Osteocyte (in vitro differentiated cells): ENCODE measurements around the gene AKAP9. TPM values are rescaled to one million over a fixed set of nuclear protein-coding genes. Genes with fewer than 3 reads are reported as not detected.
"Not testable (repeated sequence)": the region's sequence is repeated elsewhere in the genome, so short reads cannot be mapped to it uniquely, and the experiment has no call there.

Experiments used
- DNase-seq: peaks from one replicate; pipeline ENCODE4 v3.0.0; 2021; ENCODE audit warnings: mixed read lengths; ENCODE audit not compliant: unreplicated experiment; ENCODE audit errors: extremely low spot score
- H3K27ac Mint-ChIP-seq: one replicate; pipeline ENCODE4 v1.8.0; 2021; ENCODE audit warnings: mild to moderate bottlenecking, mixed read lengths; ENCODE audit not compliant: unreplicated experiment
- H3K27me3 Mint-ChIP-seq: one replicate; pipeline ENCODE4 v1.8.0; 2021; ENCODE audit warnings: mixed read lengths; ENCODE audit not compliant: unreplicated experiment
- H3K36me3 Mint-ChIP-seq: one replicate; pipeline ENCODE4 v1.8.0; 2021; ENCODE audit warnings: mixed read lengths; ENCODE audit not compliant: unreplicated experiment
- H3K4me1 Mint-ChIP-seq: one replicate; pipeline ENCODE4 v1.8.0; 2021; ENCODE audit warnings: mixed read lengths; ENCODE audit not compliant: unreplicated experiment
- H3K4me3 Mint-ChIP-seq: one replicate; pipeline ENCODE4 v1.8.0; 2021; ENCODE audit warnings: mild to moderate bottlenecking, moderate library complexity, mixed read lengths; ENCODE audit not compliant: unreplicated experiment
- H3K9me3 Mint-ChIP-seq: one replicate; pipeline ENCODE4 v1.8.0; 2021; ENCODE audit warnings: mixed read lengths; ENCODE audit not compliant: unreplicated experiment
- total RNA-seq: library from RNA; stranded (reverse); gene quantifications from 2 replicates; pipeline ENCODE4 v1.2.1, GENCODE V29; 2021
- TF ChIP-seq, protein P1 (sequence below): fragments of 200-600 bp; sonication (generic); IDR thresholded peaks from 2 replicates; pipeline ENCODE4 v1.5.0; 2021; ENCODE audit warnings: antibody characterized with exemption, mild to moderate bottlenecking, moderate library complexity

Gene AKAP9
- total RNA-seq, 1 donor from 2014 or later, result 47.2 TPM

- Mint-ChIP-seq H3K27me3 (peaks cover 59% of the 10 kb centered on the region), H3K4me3 (no peak overlapping the region), H3K4me1 (no peaks in the 10 kb centered on the region), H3K27ac (no peak overlapping the region), H3K9me3 (no peaks in the 10 kb centered on the region), H3K36me3 (no peaks in the 10 kb centered on the region)
- DNase-seq, result no peak
- TF ChIP-seq, protein P1, sequence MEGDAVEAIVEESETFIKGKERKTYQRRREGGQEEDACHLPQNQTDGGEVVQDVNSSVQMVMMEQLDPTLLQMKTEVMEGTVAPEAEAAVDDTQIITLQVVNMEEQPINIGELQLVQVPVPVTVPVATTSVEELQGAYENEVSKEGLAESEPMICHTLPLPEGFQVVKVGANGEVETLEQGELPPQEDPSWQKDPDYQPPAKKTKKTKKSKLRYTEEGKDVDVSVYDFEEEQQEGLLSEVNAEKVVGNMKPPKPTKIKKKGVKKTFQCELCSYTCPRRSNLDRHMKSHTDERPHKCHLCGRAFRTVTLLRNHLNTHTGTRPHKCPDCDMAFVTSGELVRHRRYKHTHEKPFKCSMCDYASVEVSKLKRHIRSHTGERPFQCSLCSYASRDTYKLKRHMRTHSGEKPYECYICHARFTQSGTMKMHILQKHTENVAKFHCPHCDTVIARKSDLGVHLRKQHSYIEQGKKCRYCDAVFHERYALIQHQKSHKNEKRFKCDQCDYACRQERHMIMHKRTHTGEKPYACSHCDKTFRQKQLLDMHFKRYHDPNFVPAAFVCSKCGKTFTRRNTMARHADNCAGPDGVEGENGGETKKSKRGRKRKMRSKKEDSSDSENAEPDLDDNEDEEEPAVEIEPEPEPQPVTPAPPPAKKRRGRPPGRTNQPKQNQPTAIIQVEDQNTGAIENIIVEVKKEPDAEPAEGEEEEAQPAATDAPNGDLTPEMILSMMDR, result no peak
These were observed 12.8 kb upstream of the AKAP9 start for GRCh38 chr7:91927912-91928311.

- no peak for DNase-seq
- no peaks in the 10 kb centered on the region for H3K9me3 Mint-ChIP-seq
- no peaks in the 10 kb centered on the region for H3K4me1 Mint-ChIP-seq
- H3K27me3 Mint-ChIP-seq, result peaks cover 54% of the 10 kb centered on the region
- TF ChIP-seq, protein P1, result no peak
- no peak overlapping the region for H3K4me3 Mint-ChIP-seq
- no peaks in the 10 kb centered on the region for H3K36me3 Mint-ChIP-seq
- no peak overlapping the region for H3K27ac Mint-ChIP-seq
These were observed 11.2 kb upstream of the AKAP9 start for GRCh38 chr7:91929463-91929862.

DNA sequence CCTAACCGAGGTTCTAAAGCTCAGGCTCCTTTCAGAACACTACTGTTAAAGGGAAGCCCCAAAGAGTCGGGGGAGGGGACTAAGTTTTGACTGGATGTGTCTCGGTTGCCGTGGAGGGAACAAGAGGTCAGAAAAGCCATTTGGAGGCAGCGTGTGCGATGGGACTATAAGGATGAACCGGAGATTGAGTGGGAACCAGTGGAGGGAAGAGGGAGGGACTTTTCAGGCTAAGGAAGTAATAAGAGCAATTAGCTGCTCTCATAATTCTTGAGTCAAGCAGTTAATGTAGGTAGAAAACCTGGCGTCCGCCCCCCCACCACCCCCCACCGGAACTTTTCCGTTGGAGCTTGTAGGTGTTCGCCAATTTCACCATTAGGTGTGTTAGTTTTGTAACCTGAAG lies 491 bp upstream of the AKAP9 start:
- Mint-ChIP-seq H3K4me3 (peak overlapping the region; percentile 85), H3K36me3 (no peaks in the 10 kb centered on the region), H3K27me3 (peaks cover 2% of the 10 kb centered on the region), H3K4me1 (peaks cover 25% of the 10 kb centered on the region), H3K27ac (peak overlapping the region; percentile 99), H3K9me3 (no peaks in the 10 kb centered on the region)
- TF ChIP-seq, protein P1, result no peak
- DNase-seq, result no peak

- Mint-ChIP-seq H3K27me3 (no peaks in the 10 kb centered on the region), H3K27ac (peak overlapping the region; percentile 99), H3K9me3 (no peaks in the 10 kb centered on the region), H3K4me1 (peaks cover 35% of the 10 kb centered on the region), H3K4me3 (peak overlapping the region; percentile 85), H3K36me3 (no peaks in the 10 kb centered on the region)
- DNase-seq, result no peak
- TF ChIP-seq, protein P1, result no peak
These were observed 788 bp downstream of the AKAP9 start for GRCh38 chr7:91941450-91941849.

DNA sequence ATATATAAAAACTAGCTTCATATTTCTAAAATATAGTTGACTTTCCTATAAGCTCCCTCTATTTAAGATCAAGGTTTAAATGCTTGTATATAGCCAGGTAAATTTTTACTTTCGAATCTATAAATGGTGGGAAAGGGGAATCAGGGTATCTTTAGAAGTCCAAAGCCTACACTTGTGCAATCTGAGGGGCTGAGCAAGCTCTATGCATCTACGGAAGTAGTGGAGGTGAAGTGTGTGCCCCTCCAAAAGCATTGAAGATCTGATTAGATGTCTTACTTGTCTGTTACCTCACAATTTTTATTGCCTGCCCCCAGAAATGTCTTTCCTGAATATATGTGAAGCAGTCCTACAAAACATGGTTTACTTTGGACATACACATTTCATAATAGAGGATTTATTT lies 1.6 kb downstream of the AKAP9 start:
- no peak for DNase-seq
- TF ChIP-seq, protein P1, result no peak
- H3K27me3 Mint-ChIP-seq, result no peaks in the 10 kb centered on the region
- H3K36me3 Mint-ChIP-seq, result no peaks in the 10 kb centered on the region
- no peak overlapping the region for H3K27ac Mint-ChIP-seq
- peak overlapping the region; percentile 85 for H3K4me3 Mint-ChIP-seq
- no peaks in the 10 kb centered on the region for H3K9me3 Mint-ChIP-seq
- H3K4me1 Mint-ChIP-seq, result peaks cover 36% of the 10 kb centered on the region

- not testable (repeated sequence) for DNase-seq, H3K4me3 Mint-ChIP-seq, H3K36me3 Mint-ChIP-seq, H3K27ac Mint-ChIP-seq, H3K9me3 Mint-ChIP-seq, H3K27me3 Mint-ChIP-seq
- peaks cover 35% of the 10 kb centered on the region for H3K4me1 Mint-ChIP-seq
These were observed 4.3 kb downstream of the AKAP9 start for GRCh38 chr7:91944970-91945369.
